Heart left ventricle (tissue), 13 donors: ENCODE results near the gene NOX5.

Source experiments
- POLR2A ChIP-seq, 2 donors: fragments of 450-650 bp; IDR thresholded peaks; one replicate each; pipeline ENCODE4 v1.6.1; 2017; ENCODE audit warnings: antibody characterized with exemption in 2 of 2, mild to moderate bottlenecking in 2 of 2, moderate library complexity in 2 of 2
- TF ChIP-seq, protein P1 (sequence below), 12 donors: fragments of 200-600 bp; sonication (generic) in 4 of 12; IDR thresholded peaks; one replicate each; pipeline versions ENCODE4 v1.5.0 to v1.8.0; 2018 to 2022; ENCODE audit warnings: antibody characterized with exemption in 12 of 12, mild to moderate bottlenecking in 5 of 12
- donor health status: ischemic (EF 13 %, LVEDD 7.1; RV severe dilation, severe dysfunction).
- donor health status: DM: no; HTN: yes; CAD: no.
- donor health status: DM: no; HTN: no; CAD: no.
- donor health status: ischemic (EF 25% LVEDD 6.9; RV normal size, moderate dysfunction).
- donor health status: ischemic (EF 25% LVEDD 5.7; RV mildly dilated, moderate dysfunction).
- donor health status: ischemic (EF 35%, LVEDD 5.7; RV mildly dilated, moderate dysfunction).
- donor health status: nonischemic (EF 11% LVEDD 7.7; RV severe dilation, severe dysfunction).
- donor health status: DM: yes; HTN: yes; CAD: no.
- donor health status: PGD.
- donor health status: ischemic (EF 29% LVEDD 5.4; RV normal size, mild dysfunction).
- donor health status: nonischemic (EF 23%, LVEDD 6.1; RV moderate dilation, normal function).

DNA sequence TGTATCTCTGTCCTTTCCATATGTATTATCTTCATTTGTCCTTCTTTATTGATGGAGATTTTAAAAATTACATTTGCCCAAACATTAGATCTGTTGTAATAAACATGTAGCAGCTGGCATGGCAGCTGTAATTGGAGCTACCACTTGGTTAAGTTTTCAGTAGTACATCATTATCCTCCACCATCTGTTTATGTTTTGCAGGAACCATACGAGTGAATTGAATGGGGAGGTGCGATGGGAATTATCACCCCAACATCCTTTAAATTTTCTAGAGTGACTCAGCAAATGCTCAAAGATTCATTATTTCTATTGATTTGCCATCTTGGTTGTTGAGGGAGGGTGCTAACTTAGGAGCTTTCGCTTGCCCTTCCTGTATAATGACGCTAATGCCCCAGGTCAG, 32.6 kb upstream of the NOX5 start:
- TF ChIP-seq, protein P1, sequence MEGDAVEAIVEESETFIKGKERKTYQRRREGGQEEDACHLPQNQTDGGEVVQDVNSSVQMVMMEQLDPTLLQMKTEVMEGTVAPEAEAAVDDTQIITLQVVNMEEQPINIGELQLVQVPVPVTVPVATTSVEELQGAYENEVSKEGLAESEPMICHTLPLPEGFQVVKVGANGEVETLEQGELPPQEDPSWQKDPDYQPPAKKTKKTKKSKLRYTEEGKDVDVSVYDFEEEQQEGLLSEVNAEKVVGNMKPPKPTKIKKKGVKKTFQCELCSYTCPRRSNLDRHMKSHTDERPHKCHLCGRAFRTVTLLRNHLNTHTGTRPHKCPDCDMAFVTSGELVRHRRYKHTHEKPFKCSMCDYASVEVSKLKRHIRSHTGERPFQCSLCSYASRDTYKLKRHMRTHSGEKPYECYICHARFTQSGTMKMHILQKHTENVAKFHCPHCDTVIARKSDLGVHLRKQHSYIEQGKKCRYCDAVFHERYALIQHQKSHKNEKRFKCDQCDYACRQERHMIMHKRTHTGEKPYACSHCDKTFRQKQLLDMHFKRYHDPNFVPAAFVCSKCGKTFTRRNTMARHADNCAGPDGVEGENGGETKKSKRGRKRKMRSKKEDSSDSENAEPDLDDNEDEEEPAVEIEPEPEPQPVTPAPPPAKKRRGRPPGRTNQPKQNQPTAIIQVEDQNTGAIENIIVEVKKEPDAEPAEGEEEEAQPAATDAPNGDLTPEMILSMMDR (IDR thresholded peaks at IDR 0.05), result no peak
- TF ChIP-seq POLR2A (IDR thresholded peaks at IDR 0.05), result no peak
